Measurements from ENCODE around the gene TFB1M. TPM values are rescaled to one million over a fixed set of nuclear protein-coding genes. Genes with fewer than 3 reads are reported as not detected.
"Not testable (repeated sequence)": the region's sequence is repeated elsewhere in the genome, so short reads cannot be mapped to it uniquely, and the experiment has no call there.

Gene TFB1M
- total and polyA plus RNA-seq, 5 donors from 2014 or later: 10.5 to 26.5 (median 17.7) TPM

DNA sequence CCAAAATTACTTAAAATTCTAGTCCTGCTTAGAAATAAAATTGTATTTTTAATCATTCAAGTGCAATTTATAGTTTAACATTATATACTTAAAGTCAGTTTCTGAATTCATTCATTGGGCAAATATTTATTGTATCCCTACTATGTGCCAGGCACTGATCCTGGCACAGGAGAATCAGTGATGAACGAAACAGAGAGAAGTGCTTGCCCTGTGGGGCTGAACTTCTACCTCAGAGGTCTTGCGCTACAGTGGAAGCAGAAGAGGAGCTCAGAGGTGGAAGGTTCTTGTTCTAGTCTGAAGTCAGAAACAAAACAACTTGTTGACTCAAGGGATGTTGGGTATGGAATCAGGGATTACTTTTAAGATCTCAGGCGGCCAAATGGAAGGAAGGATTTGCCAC lies 44.5 kb downstream of the TFB1M start:
- H3K27ac ChIP-seq (ENCODE audit: insufficient read depth, low read length, poor library complexity, severe bottlenecking): no peak overlapping the region
- Mint-ChIP-seq H3K36me3 (peaks cover 44% of the 10 kb centered on the region), H3K27me3 (no peaks in the 10 kb centered on the region), H3K9me3 (no peaks in the 10 kb centered on the region), H3K4me3 (peak overlapping the region in 1 of 4 donors; percentile 4), H3K27ac (peak overlapping the region in 1 of 3 donors; percentile 62), H3K4me1 (peaks cover 18 to 23% (median 20%) of the 10 kb centered on the region in 4 donors)
- H3K4me3 ChIP-seq (ENCODE audit: low read depth, low read length): no peak overlapping the region
- DNase-seq (no peak), ATAC-seq (ENCODE audit: low read depth in 2 of 2) (no peak)
- H3K36me3 ChIP-seq (ENCODE audit: control insufficient read depth, insufficient read depth, low read length): peaks cover 22% of the 10 kb centered on the region
- H3K9me3 ChIP-seq (ENCODE audit: control insufficient read depth in 2 of 2, low read length in 2 of 2): no peaks in the 10 kb centered on the region
- H3K27me3 ChIP-seq (ENCODE audit: control insufficient read depth, insufficient read depth, low read length): no peaks in the 10 kb centered on the region
- peaks cover 3% of the 10 kb centered on the region for H3K4me1 ChIP-seq (ENCODE audit: control insufficient read depth, insufficient read depth, low read length, poor library complexity, severe bottlenecking)

DNA sequence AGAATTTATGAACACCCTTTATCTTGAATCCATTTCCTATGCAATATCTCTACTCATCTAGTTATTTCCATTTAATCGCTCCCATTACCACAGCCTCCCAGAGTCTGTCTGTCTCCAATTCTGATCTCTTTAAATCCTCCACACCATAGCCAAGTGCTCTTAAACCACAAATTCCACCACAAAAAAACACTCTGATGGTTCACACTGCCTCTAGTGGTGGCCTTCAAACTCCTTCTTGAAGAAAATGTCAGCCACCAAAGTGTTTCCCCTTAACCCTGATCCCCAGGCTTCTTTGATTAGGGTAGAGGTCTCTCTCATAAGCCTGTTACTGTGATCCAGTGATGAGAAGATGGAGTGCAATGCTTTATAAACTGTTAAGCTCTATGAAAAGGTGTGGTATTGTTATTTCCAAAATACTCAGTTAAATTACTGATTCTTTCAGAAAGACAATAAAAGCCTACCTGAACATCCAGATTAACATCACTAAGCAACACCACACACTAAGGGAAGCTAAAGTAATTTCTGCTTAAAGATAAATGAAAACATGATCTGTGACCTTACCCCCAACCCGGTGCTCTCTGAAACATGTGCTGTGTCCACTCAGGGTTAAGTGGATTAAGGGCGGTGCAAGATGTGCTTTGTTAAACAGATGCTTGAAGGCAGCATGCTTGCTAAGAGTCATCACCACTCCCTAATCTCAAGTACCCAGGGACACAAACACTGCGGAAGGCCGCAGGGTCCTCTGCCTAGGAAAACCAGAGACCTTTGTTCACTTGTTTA lies 46.0 kb downstream of the TFB1M start:
- not testable (repeated sequence) for H3K4me3 ChIP-seq (ENCODE audit: low read depth, low read length); H3K27me3 Mint-ChIP-seq; H3K9me3 ChIP-seq (ENCODE audit: control insufficient read depth in 2 of 2, low read length in 2 of 2); H3K4me1 ChIP-seq (ENCODE audit: control insufficient read depth, insufficient read depth, low read length, poor library complexity, severe bottlenecking); H3K27me3 ChIP-seq (ENCODE audit: control insufficient read depth, insufficient read depth, low read length); H3K9me3 Mint-ChIP-seq; H3K4me3 Mint-ChIP-seq; H3K27ac ChIP-seq (ENCODE audit: insufficient read depth, low read length, poor library complexity, severe bottlenecking)
- peaks cover 14 to 23% (median 21%) of the 10 kb centered on the region in 4 donors for H3K4me1 Mint-ChIP-seq
- H3K36me3 ChIP-seq (ENCODE audit: control insufficient read depth, insufficient read depth, low read length): peaks cover 19% of the 10 kb centered on the region
- peaks cover 44% of the 10 kb centered on the region for H3K36me3 Mint-ChIP-seq
- peak overlapping the region in 1 of 3 donors; percentile 3 for H3K27ac Mint-ChIP-seq
- DNase-seq: peak in 2 of 3 donors; percentile 11 to 66
- ATAC-seq (ENCODE audit: low read depth in 2 of 2): peak; percentile 28 to 50

DNA sequence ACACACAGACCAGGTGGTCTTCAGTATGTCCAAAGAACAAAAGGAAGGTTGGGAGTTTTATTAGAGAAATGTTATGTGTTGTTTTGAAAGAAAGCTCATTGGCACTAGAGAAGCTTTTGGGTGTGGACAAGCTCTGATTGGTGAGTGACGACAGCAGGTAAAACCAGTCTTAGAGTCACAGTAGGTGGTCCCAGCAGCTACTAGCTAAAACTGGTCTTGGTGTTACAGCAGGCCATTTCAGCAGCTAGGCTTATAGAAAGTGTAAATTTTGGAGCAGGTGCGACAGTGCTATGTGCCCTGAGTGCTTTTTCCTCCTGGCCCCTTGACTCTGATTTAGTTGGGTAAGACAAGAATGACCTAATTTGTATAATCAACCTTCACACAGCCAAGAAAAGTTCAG lies 46.9 kb downstream of the TFB1M start:
- Mint-ChIP-seq H3K9me3 (no peaks in the 10 kb centered on the region), H3K27ac (no peak overlapping the region), H3K27me3 (no peaks in the 10 kb centered on the region), H3K4me1 (peaks cover 14 to 22% (median 19%) of the 10 kb centered on the region in 4 donors), H3K4me3 (no peak overlapping the region), H3K36me3 (peaks cover 43% of the 10 kb centered on the region)
- ATAC-seq (ENCODE audit: low read depth in 2 of 2) (no peak), DNase-seq (no peak)
- Histone ChIP-seq H3K36me3 (ENCODE audit: control insufficient read depth, insufficient read depth, low read length) (peaks cover 12% of the 10 kb centered on the region), H3K27ac (ENCODE audit: insufficient read depth, low read length, poor library complexity, severe bottlenecking) (no peak overlapping the region), H3K9me3 (ENCODE audit: control insufficient read depth in 2 of 2, low read length in 2 of 2) (no peaks in the 10 kb centered on the region), H3K4me1 (ENCODE audit: control insufficient read depth, insufficient read depth, low read length, poor library complexity, severe bottlenecking) (peaks cover 3% of the 10 kb centered on the region), H3K27me3 (ENCODE audit: control insufficient read depth, insufficient read depth, low read length) (no peaks in the 10 kb centered on the region), H3K4me3 (ENCODE audit: low read depth, low read length) (no peak overlapping the region)

DNA sequence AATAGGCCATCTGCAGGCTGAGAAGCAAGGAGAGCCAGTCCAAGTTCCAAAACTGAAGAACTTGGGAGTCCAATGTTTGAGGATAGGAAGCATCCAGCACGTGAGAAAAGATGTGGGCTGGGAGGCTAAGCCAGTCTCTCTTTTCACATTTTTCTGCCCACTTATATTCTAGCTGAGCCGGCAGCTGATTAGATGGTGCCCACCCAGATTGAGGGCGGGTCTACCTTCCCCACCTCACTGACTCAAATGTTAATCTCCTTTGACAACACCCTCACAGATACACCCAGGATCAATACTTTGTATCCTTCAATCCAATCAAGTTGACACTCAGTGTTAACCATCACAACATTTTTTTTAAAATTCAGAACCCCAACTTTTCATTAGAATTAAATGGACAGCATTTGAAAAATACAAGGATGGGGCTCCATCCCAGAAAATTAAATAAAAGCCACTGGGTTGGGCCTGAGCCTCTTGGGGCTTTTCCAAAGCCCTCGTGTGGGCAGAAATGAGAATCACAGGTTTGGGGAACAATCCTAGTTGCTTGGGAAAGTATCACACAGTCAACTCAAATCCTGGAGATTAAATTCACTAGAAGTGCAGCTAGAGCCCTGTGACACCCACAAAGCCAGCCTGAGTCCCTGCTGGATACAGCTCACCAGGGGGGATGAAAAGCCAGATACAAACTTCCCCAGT lies 48.3 kb downstream of the TFB1M start:
- no peak for DNase-seq
- Mint-ChIP-seq H3K9me3 (no peaks in the 10 kb centered on the region), H3K27ac (peak overlapping the region in 2 of 3 donors; percentile 53 to 71), H3K36me3 (peaks cover 48% of the 10 kb centered on the region), H3K4me1 (peaks cover 17 to 26% (median 24%) of the 10 kb centered on the region in 4 donors), H3K27me3 (no peaks in the 10 kb centered on the region), H3K4me3 (no peak overlapping the region)
- peaks cover 3% of the 10 kb centered on the region for H3K4me1 ChIP-seq (ENCODE audit: control insufficient read depth, insufficient read depth, low read length, poor library complexity, severe bottlenecking)
- H3K9me3 ChIP-seq (ENCODE audit: control insufficient read depth in 2 of 2, low read length in 2 of 2): no peaks in the 10 kb centered on the region
- no peak overlapping the region for H3K4me3 ChIP-seq (ENCODE audit: low read depth, low read length)
- ATAC-seq (ENCODE audit: low read depth in 2 of 2): no peak
- H3K27me3 ChIP-seq (ENCODE audit: control insufficient read depth, insufficient read depth, low read length): no peaks in the 10 kb centered on the region
- H3K27ac ChIP-seq (ENCODE audit: insufficient read depth, low read length, poor library complexity, severe bottlenecking): no peak overlapping the region
- H3K36me3 ChIP-seq (ENCODE audit: control insufficient read depth, insufficient read depth, low read length): peaks cover 16% of the 10 kb centered on the region

DNA sequence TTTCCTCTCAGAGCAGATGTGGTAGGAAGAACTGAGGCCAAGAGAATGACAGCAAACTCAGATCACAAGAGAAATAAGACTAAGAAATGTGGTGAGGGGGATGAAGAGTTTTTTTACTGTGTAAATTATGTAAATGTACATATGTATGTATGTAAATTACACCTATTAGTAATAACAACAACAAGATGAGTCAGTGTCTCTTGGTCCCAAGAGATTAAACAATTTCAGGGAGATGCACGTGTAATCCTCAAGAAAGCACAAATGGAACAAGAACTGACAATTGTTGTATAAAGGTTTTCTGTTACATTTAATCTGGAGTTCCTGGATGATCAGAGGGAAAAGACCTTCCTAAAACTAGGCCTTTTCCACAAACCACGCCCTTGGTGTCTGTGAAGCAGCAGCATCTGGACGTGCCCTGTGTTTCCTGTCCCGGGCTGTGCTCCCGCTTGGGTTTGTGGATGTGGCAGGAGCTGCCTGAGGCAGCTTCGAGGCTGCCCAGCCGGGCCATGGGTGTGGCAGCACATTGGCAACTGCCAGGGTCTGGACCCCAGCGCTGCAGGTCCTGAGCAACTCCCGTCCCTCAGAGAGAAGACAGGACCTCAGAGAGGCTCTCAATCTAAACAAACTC lies 49.5 kb downstream of the TFB1M start:
- Mint-ChIP-seq H3K36me3 (peaks cover 47% of the 10 kb centered on the region), H3K27me3 (no peaks in the 10 kb centered on the region), H3K9me3 (no peaks in the 10 kb centered on the region), H3K4me1 (peaks cover 16 to 26% (median 22%) of the 10 kb centered on the region in 4 donors), H3K27ac (peak overlapping the region in 2 of 3 donors; percentile 26 to 63), H3K4me3 (no peak overlapping the region)
- H3K36me3 ChIP-seq (ENCODE audit: control insufficient read depth, insufficient read depth, low read length): peaks cover 19% of the 10 kb centered on the region
- ATAC-seq (ENCODE audit: low read depth in 2 of 2) (no peak), DNase-seq (no peak)
- H3K4me3 ChIP-seq (ENCODE audit: low read depth, low read length): no peak overlapping the region
- no peaks in the 10 kb centered on the region for H3K9me3 ChIP-seq (ENCODE audit: control insufficient read depth in 2 of 2, low read length in 2 of 2)
- peaks cover 3% of the 10 kb centered on the region for H3K4me1 ChIP-seq (ENCODE audit: control insufficient read depth, insufficient read depth, low read length, poor library complexity, severe bottlenecking)
- no peak overlapping the region for H3K27ac ChIP-seq (ENCODE audit: insufficient read depth, low read length, poor library complexity, severe bottlenecking)
- no peaks in the 10 kb centered on the region for H3K27me3 ChIP-seq (ENCODE audit: control insufficient read depth, insufficient read depth, low read length)

DNA sequence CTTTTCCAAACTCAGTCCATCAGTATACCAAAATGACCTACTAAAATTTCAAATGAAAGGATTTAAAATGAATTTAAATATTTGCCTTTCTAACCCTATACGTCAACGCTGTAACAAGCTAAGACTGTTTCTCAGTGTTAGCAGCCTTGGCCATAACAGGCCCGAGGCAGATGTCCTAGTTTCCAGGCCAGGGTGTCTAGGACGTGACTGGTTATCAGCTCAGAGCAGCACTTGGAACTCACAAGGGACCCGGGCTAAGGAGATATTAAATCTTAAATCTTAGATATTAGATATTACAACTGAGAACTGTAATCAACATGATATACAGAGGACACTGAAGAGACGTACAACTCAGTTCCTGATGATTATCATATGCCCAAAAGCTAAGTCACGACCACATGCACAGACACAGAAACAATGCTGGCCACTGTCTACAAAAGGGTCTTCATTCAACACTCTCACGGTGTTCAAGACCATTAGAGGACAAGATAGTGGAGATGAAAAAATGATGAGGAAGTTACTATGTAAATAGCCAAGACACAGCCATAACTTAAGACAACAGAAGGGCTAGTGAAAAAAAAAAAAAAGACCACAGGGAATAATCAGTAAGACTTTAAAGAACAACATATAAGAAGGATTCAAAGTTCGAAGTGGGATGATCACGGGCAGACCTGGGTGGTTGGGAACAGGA lies 50.8 kb downstream of the TFB1M start, which contains the start of gene CLDN20:
Gene CLDN20, plus strand, starts transcription at position 641 of the 691 bp plus-strand sequence. CDS start 11,707 bp downstream, outside the sequence.
- H3K36me3 Mint-ChIP-seq: peaks cover 46% of the 10 kb centered on the region
- H3K4me1 ChIP-seq (ENCODE audit: control insufficient read depth, insufficient read depth, low read length, poor library complexity, severe bottlenecking): peaks cover 3% of the 10 kb centered on the region

DNA sequence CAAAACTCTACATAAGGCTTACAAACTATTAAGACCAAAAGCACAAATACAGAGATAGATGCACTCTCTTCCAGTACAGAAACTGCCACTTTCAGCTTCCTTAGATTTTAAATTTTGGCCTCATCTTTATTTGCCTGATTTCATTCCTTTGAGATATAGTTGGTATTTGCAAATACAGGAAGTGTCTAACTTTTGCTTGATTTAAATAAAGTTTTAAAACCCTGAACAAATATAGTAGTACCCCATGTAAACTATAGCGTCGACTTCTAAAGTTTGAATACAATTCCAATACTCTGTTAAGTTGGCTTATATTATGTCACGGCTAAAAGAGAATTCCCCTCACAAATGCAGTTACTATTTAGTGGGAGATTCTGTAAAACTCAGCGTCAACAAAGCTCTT lies 51.6 kb downstream of the TFB1M start:
- Mint-ChIP-seq H3K27ac (peak overlapping the region; percentile 27 to 82 (median 77)), H3K9me3 (no peaks in the 10 kb centered on the region), H3K4me1 (peaks cover 6 to 19% (median 16%) of the 10 kb centered on the region in 4 donors), H3K4me3 (no peak overlapping the region), H3K36me3 (peaks cover 47% of the 10 kb centered on the region), H3K27me3 (no peaks in the 10 kb centered on the region)
- H3K4me3 ChIP-seq (ENCODE audit: low read depth, low read length): no peak overlapping the region
- no peak overlapping the region for H3K27ac ChIP-seq (ENCODE audit: insufficient read depth, low read length, poor library complexity, severe bottlenecking)
- H3K36me3 ChIP-seq (ENCODE audit: control insufficient read depth, insufficient read depth, low read length): peaks cover 38% of the 10 kb centered on the region
- no peaks in the 10 kb centered on the region for H3K4me1 ChIP-seq (ENCODE audit: control insufficient read depth, insufficient read depth, low read length, poor library complexity, severe bottlenecking)
- H3K9me3 ChIP-seq (ENCODE audit: control insufficient read depth in 2 of 2, low read length in 2 of 2): no peaks in the 10 kb centered on the region
- no peak for ATAC-seq (ENCODE audit: low read depth in 2 of 2)
- DNase-seq: no peak
- H3K27me3 ChIP-seq (ENCODE audit: control insufficient read depth, insufficient read depth, low read length): no peaks in the 10 kb centered on the region

More for the DNA sequence above, 50.8 kb downstream of the TFB1M start, which contains the start of gene CLDN20:
- H3K27me3 Mint-ChIP-seq: no peaks in the 10 kb centered on the region
- no peak for DNase-seq
- peak within 1 kb of the TSS in 2 of 3 donors; percentile 63 to 82 for H3K27ac Mint-ChIP-seq
- H3K9me3 Mint-ChIP-seq: no peaks in the 10 kb centered on the region
- H3K4me3 Mint-ChIP-seq: no peak within 1 kb of the TSS
- Histone ChIP-seq H3K4me3 (ENCODE audit: low read depth, low read length) (no peak within 1 kb of the TSS), H3K27ac (ENCODE audit: insufficient read depth, low read length, poor library complexity, severe bottlenecking) (no peak within 1 kb of the TSS), H3K27me3 (ENCODE audit: control insufficient read depth, insufficient read depth, low read length) (no peaks in the 10 kb centered on the region), H3K36me3 (ENCODE audit: control insufficient read depth, insufficient read depth, low read length) (peaks cover 30% of the 10 kb centered on the region), H3K9me3 (ENCODE audit: control insufficient read depth in 2 of 2, low read length in 2 of 2) (no peaks in the 10 kb centered on the region)
- peaks cover 12 to 26% (median 22%) of the 10 kb centered on the region in 4 donors for H3K4me1 Mint-ChIP-seq
- ATAC-seq (ENCODE audit: low read depth in 2 of 2): no peak
